Skeletal muscle satellite cell (primary cell): Measurements from ENCODE around the gene OR51V1.

Source experiments
- H3K27me3 ChIP-seq: 2 replicates; pipeline ENCODE4 v1.7.0; 2013; ENCODE audit warnings: low read length; ENCODE audit not compliant: control insufficient read depth, insufficient read depth
- H3K36me3 ChIP-seq: 2 replicates; pipeline ENCODE4 v1.7.0; 2013; ENCODE audit warnings: mild to moderate bottlenecking, control low read depth, low read length; ENCODE audit not compliant: insufficient read depth
- H3K4me1 ChIP-seq: 2 replicates; pipeline ENCODE4 v1.7.0; 2013; ENCODE audit warnings: low read length; ENCODE audit not compliant: control insufficient read depth, insufficient read depth
- H3K4me2 ChIP-seq: 2 replicates; pipeline ENCODE4 v1.7.0; 2013; ENCODE audit warnings: mild to moderate bottlenecking, low read length
- H3K4me3 ChIP-seq: 2 replicates; pipeline ENCODE4 v1.7.0; 2013; ENCODE audit warnings: low read length
- H3K9ac ChIP-seq: 2 replicates; pipeline ENCODE4 v1.7.0; 2013; ENCODE audit warnings: mild to moderate bottlenecking, low read depth, low read length, moderate library complexity
- H3K9me3 ChIP-seq: replicated peaks from 2 replicates; pipeline ENCODE4 v1.7.0; 2013; ENCODE audit warnings: mild to moderate bottlenecking, control low read depth, low read length

OR51V1 gene

DNA sequence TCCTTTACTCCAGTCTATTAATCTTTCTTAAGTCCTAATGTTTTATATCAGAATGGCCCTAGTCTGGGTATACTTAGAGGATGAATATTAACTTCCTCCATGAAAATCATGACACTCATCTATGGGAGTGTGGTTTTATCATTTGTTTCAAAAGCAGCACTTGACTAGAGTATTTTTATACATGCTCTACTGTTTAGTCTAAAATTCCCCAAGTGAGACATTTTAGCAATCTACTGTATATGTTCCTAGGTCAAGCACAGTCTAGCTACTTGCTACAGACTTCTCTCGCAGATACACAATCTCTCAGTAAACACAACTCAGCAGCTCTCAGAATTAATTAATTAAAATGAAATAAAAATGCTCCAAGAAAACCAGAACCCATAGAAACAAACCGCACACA is 29.3 kb upstream of the OR51V1 start:
- Histone ChIP-seq H3K9ac (no peak overlapping the region), H3K4me2 (no peak overlapping the region), H3K4me3 (no peak overlapping the region), H3K27me3 (peaks cover 10% of the 10 kb centered on the region), H3K36me3 (no peaks in the 10 kb centered on the region), H3K9me3 (no peaks in the 10 kb centered on the region), H3K4me1 (no peaks in the 10 kb centered on the region)

DNA sequence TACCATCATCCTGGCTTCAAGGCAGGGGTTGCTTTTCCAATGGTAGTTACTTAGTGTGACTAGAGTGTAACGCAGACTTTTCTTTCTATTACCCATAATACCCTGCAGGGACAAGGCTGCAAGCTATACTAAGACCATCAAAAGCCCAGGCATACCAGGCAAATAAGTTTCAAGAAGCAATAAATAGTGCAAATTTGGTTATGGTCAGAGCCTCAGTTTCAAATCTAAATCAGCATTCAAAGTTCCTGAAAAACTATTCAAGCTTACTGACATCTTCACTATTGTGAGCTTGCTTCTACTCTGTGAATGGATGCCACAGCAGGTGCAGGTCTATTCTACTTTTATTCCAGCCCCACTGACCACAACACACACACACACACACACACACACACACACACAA is 28.9 kb upstream of the OR51V1 start:
- Histone ChIP-seq H3K9me3 (no peaks in the 10 kb centered on the region), H3K4me3 (no peak overlapping the region), H3K36me3 (no peaks in the 10 kb centered on the region), H3K4me2 (no peak overlapping the region), H3K27me3 (peaks cover 7% of the 10 kb centered on the region), H3K4me1 (no peaks in the 10 kb centered on the region), H3K9ac (no peak overlapping the region)

- H3K4me2 ChIP-seq: no peak overlapping the region
- peaks cover 3% of the 10 kb centered on the region for H3K27me3 ChIP-seq
- no peak overlapping the region for H3K4me3 ChIP-seq
- H3K9ac ChIP-seq: no peak overlapping the region
- no peaks in the 10 kb centered on the region for H3K4me1 ChIP-seq
- no peaks in the 10 kb centered on the region for H3K36me3 ChIP-seq
- no peaks in the 10 kb centered on the region for H3K9me3 ChIP-seq
Measured at GRCh38 chr11:5228124-5228523, 27.6 kb upstream of the OR51V1 start.

DNA sequence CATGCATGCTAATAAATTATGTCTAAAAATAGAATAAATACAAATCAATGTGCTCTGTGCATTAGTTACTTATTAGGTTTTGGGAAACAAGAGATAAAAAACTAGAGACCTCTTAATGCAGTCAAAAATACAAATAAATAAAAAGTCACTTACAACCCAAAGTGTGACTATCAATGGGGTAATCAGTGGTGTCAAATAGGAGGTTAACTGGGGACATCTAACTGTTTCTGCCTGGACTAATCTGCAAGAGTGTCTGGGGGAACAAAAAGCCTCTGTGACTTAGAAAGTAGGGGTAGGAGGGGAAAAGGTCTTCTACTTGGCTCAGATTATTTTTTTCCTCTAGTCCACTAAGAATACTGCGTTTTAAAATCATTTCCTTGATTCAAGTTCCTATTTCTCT is 27.2 kb upstream of the OR51V1 start:
- H3K9me3 ChIP-seq: no peaks in the 10 kb centered on the region
- H3K4me2 ChIP-seq: no peak overlapping the region
- no peak overlapping the region for H3K9ac ChIP-seq
- no peaks in the 10 kb centered on the region for H3K36me3 ChIP-seq
- no peak overlapping the region for H3K4me3 ChIP-seq
- H3K27me3 ChIP-seq: peaks cover 3% of the 10 kb centered on the region
- no peaks in the 10 kb centered on the region for H3K4me1 ChIP-seq

DNA sequence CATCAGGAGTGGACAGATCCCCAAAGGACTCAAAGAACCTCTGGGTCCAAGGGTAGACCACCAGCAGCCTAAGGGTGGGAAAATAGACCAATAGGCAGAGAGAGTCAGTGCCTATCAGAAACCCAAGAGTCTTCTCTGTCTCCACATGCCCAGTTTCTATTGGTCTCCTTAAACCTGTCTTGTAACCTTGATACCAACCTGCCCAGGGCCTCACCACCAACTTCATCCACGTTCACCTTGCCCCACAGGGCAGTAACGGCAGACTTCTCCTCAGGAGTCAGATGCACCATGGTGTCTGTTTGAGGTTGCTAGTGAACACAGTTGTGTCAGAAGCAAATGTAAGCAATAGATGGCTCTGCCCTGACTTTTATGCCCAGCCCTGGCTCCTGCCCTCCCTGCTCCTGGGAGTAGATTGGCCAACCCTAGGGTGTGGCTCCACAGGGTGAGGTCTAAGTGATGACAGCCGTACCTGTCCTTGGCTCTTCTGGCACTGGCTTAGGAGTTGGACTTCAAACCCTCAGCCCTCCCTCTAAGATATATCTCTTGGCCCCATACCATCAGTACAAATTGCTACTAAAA is 26.3 kb upstream of the OR51V1 start, which contains the start of gene HBB:
HBB (minus strand) TSS at position 340 of the 579 bp plus-strand sequence; CDS start at position 290, 50 bp downstream.
- Histone ChIP-seq H3K27me3 (peaks cover 3% of the 10 kb centered on the region), H3K4me1 (no peaks in the 10 kb centered on the region), H3K9me3 (no peaks in the 10 kb centered on the region), H3K36me3 (no peaks in the 10 kb centered on the region), H3K4me3 (no peak within 1 kb of the TSS), H3K4me2 (no peak within 1 kb of the TSS), H3K9ac (no peak within 1 kb of the TSS)

- Histone ChIP-seq H3K27me3 (peaks cover 3% of the 10 kb centered on the region), H3K9me3 (no peaks in the 10 kb centered on the region), H3K9ac (no peak overlapping the region), H3K4me3 (no peak overlapping the region), H3K36me3 (no peaks in the 10 kb centered on the region), H3K4me2 (no peak overlapping the region), H3K4me1 (no peaks in the 10 kb centered on the region)
Measured at GRCh38 chr11:5225480-5225871, 25.0 kb upstream of the OR51V1 start.

DNA sequence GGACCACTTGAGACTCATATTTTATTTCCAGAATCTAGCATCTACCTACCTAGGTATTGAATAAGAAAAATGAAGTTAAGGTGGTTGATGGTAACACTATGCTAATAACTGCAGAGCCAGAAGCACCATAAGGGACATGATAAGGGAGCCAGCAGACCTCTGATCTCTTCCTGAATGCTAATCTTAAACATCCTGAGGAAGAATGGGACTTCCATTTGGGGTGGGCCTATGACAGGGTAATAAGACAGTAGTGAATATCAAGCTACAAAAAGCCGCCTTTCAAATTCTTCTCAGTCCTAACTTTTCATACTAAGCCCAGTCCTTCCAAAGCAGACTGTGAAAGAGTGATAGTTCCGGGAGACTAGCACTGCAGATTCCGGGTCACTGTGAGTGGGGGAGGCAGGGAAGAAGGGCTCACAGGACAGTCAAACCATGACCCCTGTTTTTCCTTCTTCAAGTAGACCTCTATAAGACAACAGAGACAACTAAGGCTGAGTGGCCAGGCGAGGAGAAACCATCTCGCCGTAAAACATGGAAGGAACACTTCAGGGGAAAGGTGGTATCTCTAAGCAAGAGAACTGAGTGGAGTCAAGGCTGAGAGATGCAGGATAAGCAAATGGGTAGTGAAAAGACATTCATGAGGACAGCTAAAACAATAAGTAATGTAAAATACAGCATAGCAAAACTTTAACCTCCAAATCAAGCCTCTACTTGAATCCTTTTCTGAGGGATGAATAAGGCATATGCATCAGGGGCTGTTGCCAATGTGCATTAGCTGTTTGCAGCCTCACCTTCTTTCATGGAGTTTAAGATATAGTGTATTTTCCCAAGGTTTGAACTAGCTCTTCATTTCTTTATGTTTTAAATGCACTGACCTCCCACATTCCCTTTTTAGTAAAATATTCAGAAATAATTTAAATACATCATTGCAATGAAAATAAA is 24.3 kb upstream of the OR51V1 start:
- Histone ChIP-seq H3K9me3 (no peaks in the 10 kb centered on the region), H3K4me2 (no peak overlapping the region), H3K27me3 (peaks cover 3% of the 10 kb centered on the region), H3K9ac (no peak overlapping the region), H3K4me3 (no peak overlapping the region), H3K4me1 (no peaks in the 10 kb centered on the region), H3K36me3 (no peaks in the 10 kb centered on the region)

DNA sequence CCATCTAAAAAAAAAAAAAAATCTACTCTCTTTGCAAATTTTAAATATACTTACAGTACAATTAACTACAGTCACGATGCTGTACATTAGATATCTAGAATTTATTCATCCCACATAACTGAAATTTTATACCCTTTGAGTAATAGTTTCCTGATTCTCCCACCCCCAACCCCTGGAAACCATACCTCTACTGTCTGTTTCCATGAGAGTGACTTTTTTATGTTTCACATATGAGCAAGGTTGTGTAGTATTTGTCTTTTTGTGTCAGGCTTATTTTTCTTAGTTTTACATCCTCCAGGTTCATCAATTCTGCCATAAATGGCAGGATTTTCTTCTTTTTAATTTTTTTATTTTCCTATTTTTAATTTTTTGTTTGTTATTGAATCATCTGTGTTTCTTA is 23.2 kb upstream of the OR51V1 start:
- H3K4me1 ChIP-seq: no peaks in the 10 kb centered on the region
- H3K4me3 ChIP-seq: no peak overlapping the region
- no peak overlapping the region for H3K4me2 ChIP-seq
- H3K27me3 ChIP-seq: peaks cover 3% of the 10 kb centered on the region
- no peak overlapping the region for H3K9ac ChIP-seq
- H3K36me3 ChIP-seq: no peaks in the 10 kb centered on the region
- H3K9me3 ChIP-seq: no peaks in the 10 kb centered on the region

DNA sequence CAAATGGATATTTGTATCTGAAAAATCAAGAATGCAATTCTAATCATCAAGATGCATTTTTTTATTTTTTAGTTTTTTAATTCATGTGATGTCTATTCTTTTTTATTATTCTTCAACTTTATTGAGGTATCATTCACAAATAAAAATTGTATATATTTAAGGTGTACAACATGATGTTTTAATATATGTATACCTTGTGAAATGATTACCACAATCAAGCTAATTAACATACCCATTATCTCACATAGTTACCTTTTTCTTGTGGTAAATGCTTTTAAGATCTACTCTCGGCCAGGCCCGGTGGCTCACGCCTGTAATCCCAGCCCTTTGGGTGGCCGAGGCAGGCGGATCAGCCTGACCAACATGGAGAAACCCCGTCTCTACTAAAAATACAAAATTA is 22.7 kb upstream of the OR51V1 start:
- no peak overlapping the region for H3K4me2 ChIP-seq
- H3K4me3 ChIP-seq: no peak overlapping the region
- no peaks in the 10 kb centered on the region for H3K4me1 ChIP-seq
- H3K9me3 ChIP-seq: no peaks in the 10 kb centered on the region
- H3K36me3 ChIP-seq: no peaks in the 10 kb centered on the region
- no peak overlapping the region for H3K9ac ChIP-seq
- H3K27me3 ChIP-seq: peaks cover 2% of the 10 kb centered on the region

DNA sequence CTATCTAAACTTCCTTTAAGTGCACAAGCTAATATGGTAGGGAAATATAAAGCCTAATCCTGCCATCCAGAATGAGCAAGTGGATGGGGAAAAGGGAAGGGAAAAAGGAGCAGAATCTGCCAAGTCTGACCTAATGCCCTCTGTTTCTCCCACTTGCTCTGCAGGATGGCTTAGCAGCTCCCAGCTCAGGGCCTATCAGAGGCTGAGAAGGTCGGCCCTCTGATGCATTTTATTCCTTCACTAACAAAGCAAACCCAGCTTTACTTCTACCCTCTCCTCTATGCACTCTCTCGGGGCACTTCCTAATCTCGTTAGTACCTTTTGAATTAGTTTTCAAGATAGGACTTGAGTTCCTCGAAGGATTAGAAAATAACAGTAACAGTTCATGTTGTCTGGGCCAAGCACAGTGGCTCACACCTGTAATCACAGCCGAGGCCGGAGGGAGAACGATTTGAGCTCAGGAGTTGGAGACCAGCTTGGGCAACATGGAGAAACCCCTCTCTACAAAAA is 9.9 kb upstream of the OR51V1 start:
- Histone ChIP-seq H3K9me3 (no peaks in the 10 kb centered on the region), H3K4me3 (no peak overlapping the region), H3K27me3 (no peaks in the 10 kb centered on the region), H3K4me1 (no peaks in the 10 kb centered on the region), H3K9ac (no peak overlapping the region), H3K36me3 (no peaks in the 10 kb centered on the region), H3K4me2 (no peak overlapping the region)

GRCh38 chr11:5204787-5205186 is 4.3 kb upstream of the OR51V1 start:
- H3K9ac ChIP-seq: no peak overlapping the region

More at GRCh38 chr11:5204787-5205186, 4.3 kb upstream of the OR51V1 start:
- H3K4me3 ChIP-seq: no peak overlapping the region
- no peak overlapping the region for H3K4me2 ChIP-seq
- H3K4me1 ChIP-seq: no peaks in the 10 kb centered on the region
- H3K27me3 ChIP-seq: peaks cover 5% of the 10 kb centered on the region
- H3K9me3 ChIP-seq: no peaks in the 10 kb centered on the region
- H3K36me3 ChIP-seq: no peaks in the 10 kb centered on the region
